ENCODE results near the gene DECR2. TPM values are rescaled to one million over a fixed set of nuclear protein-coding genes. Genes with fewer than 3 reads are reported as not detected.

Gene DECR2
- total and polyA plus RNA-seq, 2 of the 13 experiments (the other 11 are each of a cell fraction or from before 2014, with no cell fraction given), result 36.3 to 44.6 TPM

DNA sequence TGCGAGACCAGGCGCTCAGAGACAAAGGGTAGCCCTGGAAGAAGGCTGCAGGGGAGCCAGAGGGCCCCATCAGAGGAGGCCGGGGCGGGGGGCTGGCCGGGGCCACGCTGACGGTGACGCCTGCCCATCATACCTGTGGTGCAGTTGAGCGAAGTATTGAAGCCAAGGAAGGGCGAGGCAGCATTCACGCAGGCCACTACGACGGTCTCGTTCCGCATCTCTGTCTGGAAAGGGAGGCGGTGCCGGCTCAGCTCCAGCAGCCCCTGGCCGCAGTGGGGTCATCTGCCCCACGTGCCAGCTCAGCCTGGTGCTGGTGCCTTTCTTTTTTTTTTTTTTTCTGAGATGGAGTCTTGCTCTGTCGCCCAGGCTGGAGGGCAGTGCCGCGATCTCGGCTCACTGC is 26.5 kb upstream of the DECR2 start (continued):
- TF ChIP-seq, protein P1, sequence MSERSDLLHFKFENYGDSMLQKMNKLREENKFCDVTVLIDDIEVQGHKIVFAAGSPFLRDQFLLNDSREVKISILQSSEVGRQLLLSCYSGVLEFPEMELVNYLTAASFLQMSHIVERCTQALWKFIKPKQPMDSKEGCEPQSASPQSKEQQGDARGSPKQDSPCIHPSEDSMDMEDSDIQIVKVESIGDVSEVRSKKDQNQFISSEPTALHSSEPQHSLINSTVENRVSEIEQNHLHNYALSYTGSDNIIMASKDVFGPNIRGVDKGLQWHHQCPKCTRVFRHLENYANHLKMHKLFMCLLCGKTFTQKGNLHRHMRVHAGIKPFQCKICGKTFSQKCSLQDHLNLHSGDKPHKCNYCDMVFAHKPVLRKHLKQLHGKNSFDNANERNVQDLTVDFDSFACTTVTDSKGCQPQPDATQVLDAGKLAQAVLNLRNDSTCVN (CRISPR knock-in tag; IDR thresholded peaks at IDR 0.05; ENCODE audit: borderline replicate concordance), result no peak
- no peak for TF ChIP-seq ZNF234 (CRISPR knock-in tag; conservative IDR thresholded peaks at IDR 0.05)
- TF ChIP-seq, protein P2, sequence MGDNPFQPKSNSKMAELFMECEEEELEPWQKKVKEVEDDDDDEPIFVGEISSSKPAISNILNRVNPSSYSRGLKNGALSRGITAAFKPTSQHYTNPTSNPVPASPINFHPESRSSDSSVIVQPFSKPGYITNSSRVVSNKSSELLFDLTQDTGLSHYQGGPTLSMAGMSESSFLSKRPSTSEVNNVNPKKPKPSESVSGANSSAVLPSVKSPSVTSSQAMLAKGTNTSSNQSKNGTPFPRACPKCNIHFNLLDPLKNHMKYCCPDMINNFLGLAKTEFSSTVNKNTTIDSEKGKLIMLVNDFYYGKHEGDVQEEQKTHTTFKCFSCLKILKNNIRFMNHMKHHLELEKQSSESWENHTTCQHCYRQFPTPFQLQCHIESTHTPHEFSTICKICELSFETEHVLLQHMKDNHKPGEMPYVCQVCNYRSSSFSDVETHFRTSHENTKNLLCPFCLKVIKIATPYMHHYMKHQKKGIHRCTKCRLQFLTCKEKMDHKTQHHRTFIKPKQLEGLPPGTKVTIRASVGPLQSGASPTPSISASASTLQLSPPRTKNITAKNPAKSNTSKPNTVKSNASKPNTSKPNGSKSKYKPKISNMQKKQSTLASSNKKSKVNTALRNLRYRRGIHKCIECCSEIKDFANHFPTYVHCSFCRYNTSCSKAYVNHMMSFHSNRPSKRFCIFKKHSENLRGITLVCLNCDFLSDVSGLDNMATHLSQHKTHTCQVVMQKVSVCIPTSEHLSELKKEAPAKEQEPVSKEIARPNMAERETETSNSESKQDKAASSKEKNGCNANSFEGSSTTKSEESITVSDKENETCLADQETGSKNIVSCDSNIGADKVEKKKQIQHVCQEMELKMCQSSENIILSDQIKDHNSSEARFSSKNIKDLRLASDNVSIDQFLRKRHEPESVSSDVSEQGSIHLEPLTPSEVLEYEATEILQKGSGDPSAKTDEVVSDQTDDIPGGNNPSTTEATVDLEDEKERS (CRISPR knock-in tag; IDR thresholded peaks at IDR 0.05), result no peak

DNA sequence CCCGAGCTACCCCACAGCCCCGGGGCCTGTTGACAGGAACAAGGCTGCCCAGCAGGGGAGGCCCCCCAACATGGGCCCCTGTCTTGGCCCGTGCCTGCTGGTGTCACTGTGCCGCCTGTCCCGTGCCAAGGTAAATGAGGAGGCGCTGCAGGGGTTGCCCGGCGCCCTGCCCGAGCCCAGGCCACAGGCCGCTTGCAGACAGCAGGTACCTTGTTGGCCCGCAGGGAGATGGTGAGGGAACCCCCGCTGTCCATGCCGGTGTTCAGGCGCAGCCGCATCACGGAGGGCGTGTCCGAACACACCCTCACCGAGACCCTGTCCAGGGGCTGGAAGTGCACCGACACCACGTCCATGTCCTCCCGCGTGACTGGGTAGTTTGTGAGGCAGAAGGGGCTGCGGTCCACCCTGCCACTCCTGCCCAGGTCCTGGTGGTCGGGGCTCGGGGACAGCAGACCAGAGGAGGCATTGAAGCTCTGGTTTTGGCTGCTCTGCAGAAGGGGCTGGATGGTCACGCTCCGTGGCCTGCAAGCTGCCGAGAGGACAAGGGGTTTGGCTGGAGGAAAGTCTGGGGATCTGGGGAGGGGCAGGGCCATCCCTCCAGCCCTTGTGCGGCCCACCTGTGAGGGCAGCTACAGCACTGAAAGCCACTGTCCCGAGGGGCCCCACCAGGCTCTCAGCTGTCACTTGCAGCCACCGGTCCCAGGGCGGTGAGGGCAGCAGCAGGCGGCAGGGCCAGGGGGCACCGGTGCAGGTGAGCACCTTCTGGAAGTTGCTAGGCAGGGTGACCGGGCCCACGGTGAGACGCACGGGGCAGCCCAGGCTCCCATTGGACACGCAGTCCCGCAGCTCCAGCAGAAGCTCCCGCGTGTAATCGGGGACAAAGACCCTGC is 25.5 kb upstream of the DECR2 start:
- H4K20me1 ChIP-seq (ENCODE audit: insufficient read depth, low read length), result no peaks in the 10 kb centered on the region
- no peaks in the 10 kb centered on the region for H3K27me3 ChIP-seq (ENCODE audit: control insufficient read depth in 1 of 2, insufficient read depth in 2 of 2, low read length in 2 of 2)
- POLR2A ChIA-PET, result no interaction called here
- in situ Hi-C loops (cut with HindIII; ENCODE audit: extremely low pct_ligation_motif_present, low pct_unique_long_range_greater_than_20kb), result no loop called here
- intact Hi-C loops (cut with micrococcal nuclease; ENCODE audit: unreplicated experiment), result no loop called here
- peaks cover 16 to 27% of the 10 kb centered on the region in 2 experiments; a peak in 4 of 5 replicates for H3K36me3 ChIP-seq (replicated peaks in 1 of 2; ENCODE audit: control insufficient read depth in 1 of 2, insufficient read depth in 2 of 2, low read length in 2 of 2)
- H3K9ac ChIP-seq (ENCODE audit: insufficient read depth, low read depth, low read length), result no peak overlapping the region
- H3K4me2 ChIP-seq (ENCODE audit: low read depth, low read length), result no peak overlapping the region
- peaks cover 16% of the 10 kb centered on the region for H3K79me2 ChIP-seq (ENCODE audit: insufficient read depth, low read length)
- no peak overlapping the region for H2AFZ ChIP-seq (ENCODE audit: low read length)
- TF ChIP-seq RBFOX2 (IDR thresholded peaks at IDR 0.05; ENCODE audit: low read depth, low read length) (peak; percentile 32; the same call in 1 of the 2 replicates), AGO2 (optimal IDR thresholded peaks at IDR 0.05; ENCODE audit: low read depth, low read length) (peak; percentile 58)
- TF ChIP-seq, protein P3, sequence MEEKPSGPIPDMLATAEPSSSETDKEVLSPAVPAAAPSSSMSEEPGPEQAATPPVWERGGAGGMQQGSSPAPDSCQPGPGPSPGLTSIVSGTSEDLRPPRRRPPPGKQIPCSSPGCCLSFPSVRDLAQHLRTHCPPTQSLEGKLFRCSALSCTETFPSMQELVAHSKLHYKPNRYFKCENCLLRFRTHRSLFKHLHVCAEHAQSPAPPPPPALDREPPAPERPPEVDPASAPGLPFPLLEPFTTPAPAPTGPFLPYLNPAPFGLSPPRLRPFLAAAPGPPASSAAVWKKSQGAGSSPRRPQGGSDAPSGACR (CRISPR knock-in tag; IDR thresholded peaks at IDR 0.05), result no peak
- TF ChIP-seq, protein P4, sequence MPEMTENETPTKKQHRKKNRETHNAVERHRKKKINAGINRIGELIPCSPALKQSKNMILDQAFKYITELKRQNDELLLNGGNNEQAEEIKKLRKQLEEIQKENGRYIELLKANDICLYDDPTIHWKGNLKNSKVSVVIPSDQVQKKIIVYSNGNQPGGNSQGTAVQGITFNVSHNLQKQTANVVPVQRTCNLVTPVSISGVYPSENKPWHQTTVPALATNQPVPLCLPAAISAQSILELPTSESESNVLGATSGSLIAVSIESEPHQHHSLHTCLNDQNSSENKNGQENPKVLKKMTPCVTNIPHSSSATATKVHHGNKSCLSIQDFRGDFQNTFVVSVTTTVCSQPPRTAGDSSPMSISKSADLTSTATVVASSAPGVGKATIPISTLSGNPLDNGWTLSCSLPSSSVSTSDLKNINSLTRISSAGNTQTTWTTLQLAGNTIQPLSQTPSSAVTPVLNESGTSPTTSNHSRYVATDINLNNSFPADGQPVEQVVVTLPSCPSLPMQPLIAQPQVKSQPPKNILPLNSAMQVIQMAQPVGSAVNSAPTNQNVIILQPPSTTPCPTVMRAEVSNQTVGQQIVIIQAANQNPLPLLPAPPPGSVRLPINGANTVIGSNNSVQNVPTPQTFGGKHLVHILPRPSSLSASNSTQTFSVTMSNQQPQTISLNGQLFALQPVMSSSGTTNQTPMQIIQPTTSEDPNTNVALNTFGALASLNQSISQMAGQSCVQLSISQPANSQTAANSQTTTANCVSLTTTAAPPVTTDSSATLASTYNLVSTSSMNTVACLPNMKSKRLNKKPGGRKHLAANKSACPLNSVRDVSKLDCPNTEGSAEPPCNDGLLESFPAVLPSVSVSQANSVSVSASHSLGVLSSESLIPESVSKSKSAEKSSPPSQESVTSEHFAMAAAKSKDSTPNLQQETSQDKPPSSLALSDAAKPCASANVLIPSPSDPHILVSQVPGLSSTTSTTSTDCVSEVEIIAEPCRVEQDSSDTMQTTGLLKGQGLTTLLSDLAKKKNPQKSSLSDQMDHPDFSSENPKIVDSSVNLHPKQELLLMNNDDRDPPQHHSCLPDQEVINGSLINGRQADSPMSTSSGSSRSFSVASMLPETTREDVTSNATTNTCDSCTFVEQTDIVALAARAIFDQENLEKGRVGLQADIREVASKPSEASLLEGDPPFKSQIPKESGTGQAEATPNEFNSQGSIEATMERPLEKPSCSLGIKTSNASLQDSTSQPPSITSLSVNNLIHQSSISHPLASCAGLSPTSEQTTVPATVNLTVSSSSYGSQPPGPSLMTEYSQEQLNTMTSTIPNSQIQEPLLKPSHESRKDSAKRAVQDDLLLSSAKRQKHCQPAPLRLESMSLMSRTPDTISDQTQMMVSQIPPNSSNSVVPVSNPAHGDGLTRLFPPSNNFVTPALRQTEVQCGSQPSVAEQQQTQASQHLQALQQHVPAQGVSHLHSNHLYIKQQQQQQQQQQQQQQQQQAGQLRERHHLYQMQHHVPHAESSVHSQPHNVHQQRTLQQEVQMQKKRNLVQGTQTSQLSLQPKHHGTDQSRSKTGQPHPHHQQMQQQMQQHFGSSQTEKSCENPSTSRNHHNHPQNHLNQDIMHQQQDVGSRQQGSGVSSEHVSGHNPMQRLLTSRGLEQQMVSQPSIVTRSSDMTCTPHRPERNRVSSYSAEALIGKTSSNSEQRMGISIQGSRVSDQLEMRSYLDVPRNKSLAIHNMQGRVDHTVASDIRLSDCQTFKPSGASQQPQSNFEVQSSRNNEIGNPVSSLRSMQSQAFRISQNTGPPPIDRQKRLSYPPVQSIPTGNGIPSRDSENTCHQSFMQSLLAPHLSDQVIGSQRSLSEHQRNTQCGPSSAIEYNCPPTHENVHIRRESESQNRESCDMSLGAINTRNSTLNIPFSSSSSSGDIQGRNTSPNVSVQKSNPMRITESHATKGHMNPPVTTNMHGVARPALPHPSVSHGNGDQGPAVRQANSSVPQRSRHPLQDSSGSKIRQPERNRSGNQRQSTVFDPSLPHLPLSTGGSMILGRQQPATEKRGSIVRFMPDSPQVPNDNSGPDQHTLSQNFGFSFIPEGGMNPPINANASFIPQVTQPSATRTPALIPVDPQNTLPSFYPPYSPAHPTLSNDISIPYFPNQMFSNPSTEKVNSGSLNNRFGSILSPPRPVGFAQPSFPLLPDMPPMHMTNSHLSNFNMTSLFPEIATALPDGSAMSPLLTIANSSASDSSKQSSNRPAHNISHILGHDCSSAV (CRISPR knock-in tag; IDR thresholded peaks at IDR 0.05; ENCODE audit: borderline replicate concordance), result no peak
- no peak overlapping the region for H3K4me3 ChIP-seq (replicated peaks in 1 of 3; ENCODE audit: insufficient read depth in 1 of 3, low read depth in 2 of 3, low read length in 3 of 3)
- FAIRE-seq (no peak), DNase-seq (ENCODE audit: low spot score) (no peak), ATAC-seq (no peak)
- peaks cover 17% of the 10 kb centered on the region for H3K4me1 ChIP-seq (ENCODE audit: insufficient read depth, low read length)
- H3K27ac ChIP-seq (ENCODE audit: extremely low read length, insufficient read depth, low read length), result no peak overlapping the region
- CTCF ChIA-PET (ENCODE audit: low intra/inter-chr PET ratio, low total read pairs), result no interaction called here
- WGBS (ENCODE audit: low lambda C conversion rate), result 91% methylated on average over 7 of the region's 44 CpGs
- no TSS peak for BruUV-seq (replicated peaks)
- no peaks in the 10 kb centered on the region for H3K9me3 ChIP-seq (ENCODE audit: low read length)

All from HepG2 (cell line).